Adrenal gland (tissue), 5 donors: ENCODE measurements around the gene ITPKB.

ENCODE experiments used
- CTCF ChIP-seq, 6 experiments: fragments of 450-650 bp in 4 of 6; fragments of 200-600 bp in 2 of 6; sonication (generic) in 1 of 6; IDR thresholded peaks; 1 replicate in 5 of 6; 2 replicates in 1 of 6; pipeline versions ENCODE4 v1.5.1 to v1.8.0; 2016 to 2021; ENCODE audit warnings: antibody characterized with exemption in 6 of 6, mild to moderate bottlenecking in 2 of 6, moderate library complexity in 1 of 6
- POLR2A ChIP-seq, 2 donors: fragments of 450-650 bp; IDR thresholded peaks; one replicate each; pipeline ENCODE4 v1.6.1; 2017; ENCODE audit warnings: antibody characterized with exemption in 2 of 2, mild to moderate bottlenecking in 2 of 2, moderate library complexity in 1 of 2
- donor health status: DM: no; HTN: no; CAD: no.

- TF ChIP-seq POLR2A (IDR thresholded peaks at IDR 0.05) (no peak), CTCF (IDR thresholded peaks at IDR 0.05) (no peak)
These were observed 107.7 kb downstream of the ITPKB start for GRCh38 chr1:226631229-226632000.
